Testis (tissue), 2 donors: Measurements from ENCODE around the gene CHD5.

Experiments used
- POLR2A ChIP-seq: fragments of 450-650 bp; IDR thresholded peaks from one replicate; pipeline ENCODE4 v1.6.1; 2017; ENCODE audit warnings: antibody characterized with exemption, mild to moderate bottlenecking, moderate library complexity
- TF ChIP-seq, protein P1 (sequence below), 3 experiments: fragments of 450-650 bp in 2 of 3; fragments of 200-600 bp in 1 of 3; sonication (generic) in 1 of 3; IDR thresholded peaks; one replicate each; pipeline ENCODE4 v1.5.1; 2016 to 2019; ENCODE audit warnings: antibody characterized with exemption in 3 of 3, mild to moderate bottlenecking in 2 of 3, moderate library complexity in 1 of 3

DNA sequence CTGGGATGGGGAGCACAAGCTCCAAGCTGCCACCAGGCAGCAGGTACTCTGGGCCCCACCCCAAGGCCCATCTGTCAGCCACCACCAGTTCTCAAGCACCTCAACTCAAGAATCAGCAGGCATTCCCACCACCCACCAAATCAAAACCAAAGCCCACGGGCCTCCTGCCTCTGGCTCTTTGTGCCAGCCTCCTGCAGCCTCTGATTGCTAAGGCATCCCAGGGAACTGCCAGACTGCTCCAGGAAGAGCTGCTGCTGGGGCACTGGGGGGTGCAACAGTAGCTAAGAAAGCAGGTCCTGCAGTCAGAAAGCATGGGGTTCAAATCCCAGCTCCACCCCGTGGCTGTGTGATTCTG lies 34.7 kb downstream of the CHD5 start:
- no peak for TF ChIP-seq POLR2A
- TF ChIP-seq, protein P1, sequence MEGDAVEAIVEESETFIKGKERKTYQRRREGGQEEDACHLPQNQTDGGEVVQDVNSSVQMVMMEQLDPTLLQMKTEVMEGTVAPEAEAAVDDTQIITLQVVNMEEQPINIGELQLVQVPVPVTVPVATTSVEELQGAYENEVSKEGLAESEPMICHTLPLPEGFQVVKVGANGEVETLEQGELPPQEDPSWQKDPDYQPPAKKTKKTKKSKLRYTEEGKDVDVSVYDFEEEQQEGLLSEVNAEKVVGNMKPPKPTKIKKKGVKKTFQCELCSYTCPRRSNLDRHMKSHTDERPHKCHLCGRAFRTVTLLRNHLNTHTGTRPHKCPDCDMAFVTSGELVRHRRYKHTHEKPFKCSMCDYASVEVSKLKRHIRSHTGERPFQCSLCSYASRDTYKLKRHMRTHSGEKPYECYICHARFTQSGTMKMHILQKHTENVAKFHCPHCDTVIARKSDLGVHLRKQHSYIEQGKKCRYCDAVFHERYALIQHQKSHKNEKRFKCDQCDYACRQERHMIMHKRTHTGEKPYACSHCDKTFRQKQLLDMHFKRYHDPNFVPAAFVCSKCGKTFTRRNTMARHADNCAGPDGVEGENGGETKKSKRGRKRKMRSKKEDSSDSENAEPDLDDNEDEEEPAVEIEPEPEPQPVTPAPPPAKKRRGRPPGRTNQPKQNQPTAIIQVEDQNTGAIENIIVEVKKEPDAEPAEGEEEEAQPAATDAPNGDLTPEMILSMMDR (IDR thresholded peaks at IDR 0.05) = no peak
